Tibial nerve (tissue), 4 donors: ENCODE results near the gene PCED1B. TPM values are rescaled to one million over a fixed set of nuclear protein-coding genes. Genes with fewer than 3 reads are reported as not detected.
"Not testable (repeated sequence)": the region's sequence is repeated elsewhere in the genome, so short reads cannot be mapped to it uniquely, and the experiment has no call there.

Source experiments
- DNase-seq, 2 donors: peaks; one replicate each; pipeline ENCODE4 v3.0.0-alpha.2; 2019; ENCODE audit warnings: low spot score in 2 of 2
- H3K27ac ChIP-seq, 4 donors: fragments of 200-600 bp; sonication (generic) in 3 of 4; one replicate each; pipeline ENCODE4 v1.5.1; 2017 to 2019; ENCODE audit warnings: mild to moderate bottlenecking in 1 of 4
- H3K27me3 ChIP-seq, 2 donors: fragments of 200-600 bp; sonication (generic) in 1 of 2; one replicate each; pipeline versions ENCODE4 v1.5.1 to v1.6.0; 2017 to 2019
- H3K36me3 ChIP-seq, 3 donors: fragments of 200-600 bp; sonication (generic); one replicate each; pipeline ENCODE4 v1.5.1; 2018 to 2019
- H3K4me1 ChIP-seq, 4 donors: fragments of 200-600 bp; sonication (generic) in 3 of 4; one replicate each; pipeline ENCODE4 v1.5.1; 2017 to 2019
- H3K4me3 ChIP-seq, 4 donors: fragments of 200-600 bp; sonication (generic) in 3 of 4; one replicate each; pipeline ENCODE4 v1.5.1; 2017 to 2019; ENCODE audit warnings: mild to moderate bottlenecking in 1 of 4, moderate library complexity in 1 of 4
- H3K9me3 ChIP-seq, 4 donors: fragments of 200-600 bp; sonication (generic) in 3 of 4; one replicate each; pipeline ENCODE4 v1.5.1; 2017 to 2019
- CTCF ChIP-seq, 5 experiments: fragments of 200-600 bp in 3 of 5; fragments of 450-650 bp in 2 of 5; sonication (generic) in 3 of 5; IDR thresholded peaks; one replicate each; pipeline ENCODE4 v1.5.1; 2016 to 2019; ENCODE audit warnings: antibody characterized with exemption in 5 of 5, mild to moderate bottlenecking in 3 of 5, moderate library complexity in 2 of 5
- EP300 ChIP-seq, 2 donors: sonication (generic); formaldehyde crosslinking; IDR thresholded peaks; one replicate each; pipeline ENCODE4 v1.6.1; 2017; ENCODE audit warnings: antibody characterized with exemption in 2 of 2, mild to moderate bottlenecking in 1 of 2
- POLR2A ChIP-seq, 2 donors: fragments of 450-650 bp; IDR thresholded peaks; one replicate each; pipeline ENCODE4 v1.6.1; 2017; ENCODE audit warnings: antibody characterized with exemption in 2 of 2, mild to moderate bottlenecking in 2 of 2, moderate library complexity in 2 of 2
- WGBS, 2 donors: methylation state at CpG; one replicate each; pipeline ENCODE4 v1.1.5; 2018; 5-methylcytosine and 5-hydroxymethylcytosine counted together
- total RNA-seq, 4 donors: library from RNA; depleted of rRNA; stranded (reverse); fragments of >200 nt; gene quantifications; one replicate each; pipeline ENCODE4 v1.1.0, GENCODE V29; 2016

PCED1B gene
- total RNA-seq, 4 donors from 2014 or later, result 0.90 to 2.9 (median 2.2) TPM; not detected in 1

- Histone ChIP-seq H3K4me1 (no peaks in the 10 kb centered on the region), H3K27me3 (no peaks in the 10 kb centered on the region), H3K27ac (no peak overlapping the region), H3K4me3 (no peak overlapping the region), H3K9me3 (peaks cover 0 to 16% (median 0%) of the 10 kb centered on the region in 4 donors), H3K36me3 (no peaks in the 10 kb centered on the region)
- TF ChIP-seq POLR2A (IDR thresholded peaks at IDR 0.05) (no peak), EP300 (IDR thresholded peaks at IDR 0.05) (no peak), CTCF (IDR thresholded peaks at IDR 0.05) (no peak)
- DNase-seq, result no peak
- 29 to 38% methylated on average over 5 of the region's 5 CpGs for WGBS, 2 donors
These were observed 86.5 kb downstream of the PCED1B start for GRCh38 chr12:47165934-47166333.

- H3K27ac ChIP-seq, result no peak overlapping the region
- no peak overlapping the region for H3K4me3 ChIP-seq
- 0 to 5% methylated on average over 1 of the region's 1 CpG for WGBS, 2 donors
- H3K9me3 ChIP-seq, result peaks cover 0 to 16% (median 0%) of the 10 kb centered on the region in 4 donors
- H3K27me3 ChIP-seq, result no peaks in the 10 kb centered on the region
- no peak for TF ChIP-seq CTCF (IDR thresholded peaks at IDR 0.05)
- TF ChIP-seq EP300 (IDR thresholded peaks at IDR 0.05), result no peak
- no peak for TF ChIP-seq POLR2A (IDR thresholded peaks at IDR 0.05)
- no peaks in the 10 kb centered on the region for H3K36me3 ChIP-seq
- DNase-seq, result no peak
- no peaks in the 10 kb centered on the region for H3K4me1 ChIP-seq
These were observed 86.9 kb downstream of the PCED1B start for GRCh38 chr12:47166365-47166764.

- DNase-seq, H3K27ac ChIP-seq, H3K4me3 ChIP-seq, H3K36me3 ChIP-seq, H3K27me3 ChIP-seq, H3K9me3 ChIP-seq, H3K4me1 ChIP-seq: not testable (repeated sequence)
- WGBS, 2 donors, result 90% methylated on average over 16 of the region's 16 CpGs
These were observed 90.9 kb downstream of the PCED1B start for GRCh38 chr12:47170281-47170680.

- no peaks in the 10 kb centered on the region for H3K27me3 ChIP-seq
- DNase-seq, result no peak
- H3K9me3 ChIP-seq, result no peaks in the 10 kb centered on the region
- no peak overlapping the region for H3K27ac ChIP-seq
- H3K4me3 ChIP-seq, result no peak overlapping the region
- WGBS, 2 donors, result 93 to 94% methylated on average over 3 of the region's 3 CpGs
- H3K36me3 ChIP-seq, result peaks cover 0 to 8% (median 0%) of the 10 kb centered on the region in 3 donors
- H3K4me1 ChIP-seq, result no peaks in the 10 kb centered on the region
- TF ChIP-seq CTCF (IDR thresholded peaks at IDR 0.05) (no peak), EP300 (IDR thresholded peaks at IDR 0.05) (no peak), POLR2A (IDR thresholded peaks at IDR 0.05) (no peak)
These were observed 98.6 kb downstream of the PCED1B start for GRCh38 chr12:47178014-47178413.

GRCh38 chr12:47182164-47182938, 102.9 kb downstream of the PCED1B start:
- DNase-seq, result not testable (repeated sequence)
- 87 to 89% methylated on average over 11 of the region's 11 CpGs for WGBS, 2 donors

GRCh38 chr12:47184229-47184628, 104.8 kb downstream of the PCED1B start:
- no peak for TF ChIP-seq CTCF (IDR thresholded peaks at IDR 0.05)
- no peak for TF ChIP-seq EP300 (IDR thresholded peaks at IDR 0.05)
- TF ChIP-seq POLR2A (IDR thresholded peaks at IDR 0.05), result no peak
- no peak overlapping the region for H3K4me3 ChIP-seq
- no peak for DNase-seq
- 62 to 77% methylated on average over 3 of the region's 3 CpGs for WGBS, 2 donors
- H3K27ac ChIP-seq, result no peak overlapping the region
- H3K36me3 ChIP-seq, result no peaks in the 10 kb centered on the region
- no peaks in the 10 kb centered on the region for H3K9me3 ChIP-seq
- peaks cover 0 to 9% (median 3%) of the 10 kb centered on the region in 4 donors for H3K4me1 ChIP-seq
- H3K27me3 ChIP-seq, result no peaks in the 10 kb centered on the region

More at GRCh38 chr12:47182164-47182938, 102.9 kb downstream of the PCED1B start:
- not testable (repeated sequence) for H3K27ac ChIP-seq, H3K27me3 ChIP-seq, H3K9me3 ChIP-seq, H3K36me3 ChIP-seq, H3K4me3 ChIP-seq, H3K4me1 ChIP-seq
